HG02759 (cell line): ENCODE results near the gene TTC28.
"Not testable (repeated sequence)": the region's sequence is repeated elsewhere in the genome, so short reads cannot be mapped to it uniquely, and the experiment has no call there.

Experiments
- ATAC-seq: cut with Tn5 transposase; IDR thresholded peaks from one replicate; pipeline ENCODE4 v1.9.1; 2021; ENCODE audit warnings: mild to moderate bottlenecking, moderate library complexity; ENCODE audit not compliant: unreplicated experiment

TTC28 gene

DNA sequence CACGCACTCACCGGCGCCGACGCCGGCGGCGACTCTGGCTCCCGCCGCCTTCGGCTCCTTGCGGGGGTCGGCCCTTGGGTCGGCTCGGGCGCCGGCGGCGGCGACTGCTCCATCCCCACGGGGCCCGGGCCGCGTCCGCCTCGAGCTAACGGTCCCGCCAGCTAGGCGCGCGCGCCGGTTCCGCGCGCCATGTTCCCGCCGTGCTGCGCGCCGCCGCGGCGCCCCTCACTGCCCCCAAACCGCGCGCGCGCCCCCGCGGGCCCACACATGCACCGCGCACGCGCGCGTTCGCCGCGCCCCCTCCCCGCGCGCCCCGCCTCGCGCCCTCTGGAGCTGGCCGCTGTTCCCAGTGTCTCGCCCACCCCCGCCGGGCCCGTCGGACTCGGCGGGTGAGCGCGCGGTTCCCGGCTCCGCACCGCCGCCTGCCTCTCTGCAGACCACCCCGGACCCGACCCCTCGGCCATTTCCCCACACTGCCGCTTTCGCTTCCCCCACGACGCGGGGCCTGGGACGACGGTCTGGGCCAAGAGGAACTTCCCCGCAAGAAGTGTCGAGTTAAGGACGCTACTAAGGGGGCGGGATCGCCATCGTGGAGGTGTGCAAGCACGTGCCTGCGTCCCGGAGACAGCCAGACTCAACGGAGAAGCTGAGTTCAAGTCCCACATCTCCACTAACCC is at the start of gene TTC28:
TSS of gene TTC28 (minus strand) at position 230 of the 677 bp plus-strand sequence. CDS start at position 113, 117 bp downstream.
- not testable (repeated sequence) for ATAC-seq

DNA sequence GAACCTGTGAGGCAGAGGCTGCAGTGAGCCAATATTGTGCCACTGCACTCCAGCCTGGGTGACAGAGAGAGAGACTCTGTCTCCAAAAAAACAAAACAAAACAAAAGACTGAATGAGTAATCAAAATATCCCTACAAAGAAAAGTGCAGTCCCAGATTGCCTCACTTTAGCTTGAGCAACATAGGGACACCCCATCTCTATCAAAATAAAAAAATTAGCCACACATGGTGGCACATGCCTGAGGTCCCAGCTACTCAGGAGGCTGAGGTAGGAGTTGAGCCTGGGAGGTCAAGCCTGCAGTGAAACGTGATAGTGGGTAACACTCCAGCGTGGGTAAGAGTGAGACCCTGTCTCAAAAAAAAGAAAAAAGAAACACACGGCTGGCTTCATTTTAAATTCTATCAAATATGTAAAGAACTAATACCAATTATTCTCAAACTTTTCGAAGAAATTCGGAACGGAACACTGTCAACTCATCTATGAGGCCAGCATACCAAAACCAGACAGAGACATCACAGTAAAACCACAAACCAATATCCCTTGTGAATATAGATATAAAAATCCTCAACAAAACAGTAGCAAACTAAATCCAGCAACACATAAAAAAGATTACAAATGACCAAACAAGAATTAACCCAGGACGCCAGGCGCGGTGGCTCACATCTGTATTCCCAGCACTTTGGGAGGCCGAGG is 49.1 kb upstream of the TTC28 start:
- ATAC-seq, result no peak

GRCh38 chr22:28728002-28728401 is 48.4 kb upstream of the TTC28 start:
- no peak for ATAC-seq

DNA sequence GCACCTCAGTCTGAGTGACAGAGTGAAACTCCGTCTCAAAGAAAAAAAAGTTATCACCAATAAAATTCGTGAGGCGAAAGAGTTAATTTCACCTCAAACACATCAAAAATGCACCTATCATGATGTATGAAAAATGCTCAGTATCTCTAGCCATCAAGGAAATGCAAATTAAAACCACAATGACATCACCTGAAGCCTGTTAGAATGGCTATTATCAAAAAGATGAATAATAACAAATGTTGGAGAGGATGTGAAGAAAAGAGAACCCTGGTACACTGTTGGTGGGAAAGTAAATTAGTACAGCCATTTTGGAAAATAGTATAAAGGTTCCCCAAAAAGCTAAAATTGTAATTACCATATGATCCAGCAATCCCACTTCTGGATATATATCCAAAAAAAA is 38.4 kb upstream of the TTC28 start:
- no peak for ATAC-seq

GRCh38 chr22:28716686-28717085 is 37.0 kb upstream of the TTC28 start:
- ATAC-seq, result no peak

DNA sequence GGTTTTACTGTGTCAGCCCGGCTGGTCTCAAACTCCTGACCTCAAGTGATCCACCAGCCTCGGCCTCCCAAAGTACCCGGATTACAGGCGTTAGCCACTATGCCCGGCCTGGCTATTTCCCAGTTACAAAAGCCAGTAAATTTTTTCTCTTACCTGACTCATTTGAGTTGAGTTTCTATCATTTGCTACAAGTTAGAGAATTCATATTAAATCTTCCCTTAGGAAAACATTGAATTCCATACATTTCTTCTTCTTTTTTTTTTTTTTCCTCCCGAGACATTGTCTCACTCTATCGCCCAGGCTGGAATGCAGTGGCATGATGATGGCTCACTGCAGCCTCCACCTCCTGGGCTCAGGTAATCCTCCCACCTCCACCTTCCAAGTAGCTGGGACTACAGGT is 36.0 kb upstream of the TTC28 start:
- ATAC-seq, result no peak

DNA sequence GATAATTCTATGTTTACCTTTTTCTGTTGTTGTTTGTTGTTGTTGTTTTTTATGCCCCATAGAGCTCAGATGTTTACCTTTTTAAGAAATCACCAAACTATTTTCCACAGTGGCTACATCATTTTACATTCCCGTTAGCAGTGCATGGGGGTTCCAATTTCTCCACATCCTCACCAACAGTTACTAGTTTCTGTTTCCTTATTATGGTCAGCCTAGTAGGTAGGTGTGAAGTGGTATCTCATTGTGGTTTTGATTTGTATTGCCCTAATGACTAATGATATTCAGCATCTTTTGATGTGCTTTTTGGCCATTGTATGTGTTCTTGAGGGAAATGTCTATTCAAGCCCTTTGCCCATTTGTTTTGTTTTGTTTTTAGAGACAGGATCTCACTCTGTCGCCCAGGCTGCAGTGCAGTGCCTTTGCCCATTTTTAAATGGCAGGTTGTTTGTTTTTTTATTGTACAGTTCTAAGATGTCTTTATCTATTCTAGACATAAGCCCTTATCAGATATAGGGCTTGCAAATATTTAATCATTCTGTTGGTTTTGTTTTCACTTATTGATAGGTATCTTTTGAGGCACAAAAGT is 34.5 kb upstream of the TTC28 start:
- no peak for ATAC-seq

DNA sequence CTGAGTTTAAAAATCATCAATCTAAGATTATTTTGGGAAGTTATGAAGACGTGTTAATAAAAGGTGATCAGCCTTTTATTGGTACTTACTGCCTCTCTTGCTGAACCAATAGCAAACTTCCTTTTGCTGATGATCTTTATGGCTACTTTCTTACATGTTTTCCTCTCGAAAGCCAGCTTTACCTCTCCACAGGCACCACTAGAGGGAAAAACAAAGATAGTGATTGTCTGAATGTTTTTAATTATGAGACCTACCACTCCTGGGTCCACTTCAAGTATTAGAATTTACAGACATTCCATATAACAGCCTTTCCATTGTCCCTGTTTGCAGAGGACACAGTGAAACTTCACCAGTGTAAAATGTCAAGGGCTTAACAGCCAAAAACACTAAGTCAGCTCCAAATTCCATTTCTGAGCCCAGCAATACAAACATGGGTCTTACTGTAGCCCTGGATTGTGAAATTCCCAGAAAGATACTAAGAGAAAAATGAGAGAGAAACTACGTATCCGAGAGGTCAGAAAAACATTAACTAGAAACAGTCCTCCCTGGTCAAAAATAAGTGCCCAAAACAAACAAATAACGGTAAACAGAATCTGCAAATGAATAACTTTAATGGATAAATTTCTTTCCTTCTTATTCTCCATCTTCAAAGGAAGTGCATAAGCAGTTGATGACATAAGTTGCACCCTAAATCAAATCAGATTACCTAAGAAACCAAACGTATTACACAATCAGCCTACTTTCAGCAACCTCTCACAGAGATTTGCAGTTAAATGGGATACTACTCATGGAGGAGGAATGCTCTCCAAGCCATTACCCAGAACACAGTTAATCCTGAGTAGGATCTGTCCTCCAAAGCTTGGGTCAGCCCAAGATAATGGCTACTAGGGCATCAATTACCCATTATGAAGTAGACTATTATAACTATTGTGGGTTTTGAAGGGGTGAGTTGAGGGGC is 32.5 kb upstream of the TTC28 start:
- ATAC-seq, result no peak

DNA sequence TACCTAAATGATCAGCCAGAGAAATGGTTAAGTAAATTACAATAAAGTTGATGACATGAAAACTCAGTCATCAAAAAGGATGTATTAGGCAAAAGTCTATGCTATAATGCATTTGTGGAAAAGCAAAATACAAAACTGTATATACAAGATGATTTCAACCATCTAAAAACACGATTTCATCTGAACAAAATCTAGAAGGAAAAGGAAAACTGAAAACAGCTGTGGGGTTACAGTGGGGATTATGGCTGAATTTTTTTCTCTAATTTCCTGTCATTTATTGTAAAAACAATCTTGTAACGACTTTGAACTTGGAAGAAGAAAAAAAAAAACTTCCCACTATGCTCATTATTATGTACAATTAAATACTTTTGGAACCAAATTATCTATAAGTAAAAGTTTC is 31.7 kb upstream of the TTC28 start:
- no peak for ATAC-seq

- ATAC-seq, result no peak
Measured at GRCh38 chr22:28710576-28711191, 31.0 kb upstream of the TTC28 start.

DNA sequence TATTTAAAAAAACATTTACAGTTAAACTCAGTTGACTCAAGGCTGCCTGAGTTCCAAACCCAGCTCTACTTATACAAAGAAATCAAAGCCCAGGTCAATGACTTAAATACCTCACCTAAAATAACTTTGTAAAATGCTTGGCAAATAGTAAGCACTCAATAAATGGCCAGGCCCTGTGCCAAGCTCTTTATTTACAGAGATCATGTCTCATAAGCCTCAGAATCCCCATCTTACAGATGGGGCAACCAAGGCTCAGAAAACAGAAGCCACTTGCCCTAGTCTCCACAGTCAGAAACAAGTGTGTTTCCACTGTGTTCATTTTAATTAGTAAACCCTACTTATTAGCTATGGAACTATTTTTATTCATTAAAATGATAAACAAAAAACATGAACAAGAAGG is 30.5 kb upstream of the TTC28 start:
- ATAC-seq, result no peak

- no peak for ATAC-seq
Measured at GRCh38 chr22:28706845-28707244, 27.2 kb upstream of the TTC28 start.

GRCh38 chr22:28703436-28703835 is 23.8 kb upstream of the TTC28 start:
- no peak for ATAC-seq

GRCh38 chr22:28702891-28703290 is 23.3 kb upstream of the TTC28 start:
- ATAC-seq, result no peak

DNA sequence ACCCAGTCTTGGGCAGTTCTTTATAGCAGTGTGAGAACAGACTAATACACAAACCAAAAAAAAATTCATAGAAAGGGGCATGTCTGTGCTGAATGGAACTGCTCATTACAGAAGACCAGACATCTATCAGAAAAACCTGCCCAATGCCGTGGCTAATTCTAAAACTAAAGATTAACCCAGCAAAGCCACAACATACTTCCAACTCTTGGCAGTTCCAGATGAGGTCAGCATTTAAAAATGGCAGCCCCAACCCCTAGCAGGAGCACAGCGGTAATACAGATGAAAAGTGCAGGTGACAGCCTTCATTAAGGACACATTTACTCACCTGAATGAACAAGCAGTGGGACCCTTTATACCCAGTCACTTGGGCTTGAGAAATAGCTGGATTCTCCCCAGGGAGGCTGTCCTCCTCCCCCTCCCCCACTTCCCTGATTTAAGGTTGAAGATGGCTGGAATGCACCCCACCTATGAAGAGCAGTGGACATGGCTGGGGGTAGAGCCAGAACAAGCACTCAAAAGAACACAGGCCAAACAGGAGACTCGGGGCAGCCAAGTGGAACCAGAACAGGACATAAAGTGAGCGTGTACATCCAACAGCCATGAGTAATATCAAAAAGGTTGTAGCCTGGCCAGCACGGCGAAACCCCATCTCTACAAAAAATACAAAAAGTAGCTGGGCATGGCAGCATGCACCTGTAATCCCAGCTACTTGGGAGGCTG is 13.6 kb upstream of the TTC28 start:
- not testable (repeated sequence) for ATAC-seq

- not testable (repeated sequence) for ATAC-seq
Measured at GRCh38 chr22:28689796-28690195, 10.2 kb upstream of the TTC28 start.

GRCh38 chr22:28682966-28683365 is 3.3 kb upstream of the TTC28 start:
- not testable (repeated sequence) for ATAC-seq

DNA sequence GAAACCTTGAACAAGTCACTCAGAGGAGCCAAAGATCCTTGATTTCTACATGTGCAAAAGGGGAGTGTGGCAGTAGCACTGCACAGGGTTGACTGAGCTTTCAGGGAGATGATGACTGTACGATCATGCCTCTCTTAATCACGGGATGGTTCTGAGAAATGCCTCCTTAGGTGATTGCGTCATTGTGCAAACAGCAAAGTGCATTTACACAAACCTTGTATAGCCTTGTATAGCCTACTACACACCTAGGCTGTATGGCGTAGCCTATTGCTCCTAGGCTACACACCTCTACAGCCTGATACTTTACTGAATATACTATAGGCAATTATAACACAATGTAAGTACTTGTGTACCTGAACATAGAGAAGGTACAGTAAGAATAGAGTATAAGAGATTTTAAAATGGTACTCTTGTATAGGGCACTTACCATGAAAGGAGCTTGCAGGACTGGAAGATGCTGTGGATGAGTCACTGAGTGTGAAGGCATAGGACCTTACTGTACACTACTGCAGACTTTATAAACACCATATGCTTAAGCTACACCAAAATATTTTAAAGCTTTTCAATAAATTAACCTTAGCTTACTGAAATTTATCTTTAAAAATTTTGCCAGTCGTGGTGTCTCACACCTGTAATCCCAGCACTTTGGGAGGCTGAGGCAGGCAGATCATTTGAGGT is 1.3 kb upstream of the TTC28 start:
- ATAC-seq, result not testable (repeated sequence)
